Panc1 (cell line): ENCODE measurements around the gene PDE8B.

ENCODE experiments used
- CTCF ChIP-seq: fragments of 450-650 bp; IDR thresholded peaks from 2 replicates; pipeline ENCODE4 v1.5.1; 2017; ENCODE audit warnings: mild to moderate bottlenecking
- POLR2AphosphoS5 ChIP-seq: IDR thresholded peaks from 2 replicates; pipeline ENCODE4 v1.6.1; 2012; ENCODE audit warnings: mild to moderate bottlenecking, low read depth, low read length, moderate library complexity
- REST ChIP-seq, 2 experiments: IDR thresholded peaks; 2 replicates each; pipeline ENCODE4 v1.6.1; 2011 to 2012; ENCODE audit warnings: low read depth in 2 of 2, control low read depth in 1 of 2, low read length in 1 of 2, mild to moderate bottlenecking in 1 of 2, moderate library complexity in 1 of 2; ENCODE audit not compliant: insufficient read depth in 1 of 2
- SIN3A ChIP-seq: IDR thresholded peaks from 2 replicates; pipeline ENCODE4 v1.6.1; 2012; ENCODE audit warnings: low read depth, mild to moderate bottlenecking, low read length, moderate library complexity, borderline replicate concordance; ENCODE audit not compliant: insufficient read depth
- TCF7L2 ChIP-seq: IDR thresholded peaks from 2 replicates; pipeline ENCODE4 v1.6.1; 2011; ENCODE audit warnings: mild to moderate bottlenecking, low read depth, low read length, inconsistent platforms

- no peak for TF ChIP-seq REST (IDR thresholded peaks at IDR 0.05; ENCODE audit: insufficient read depth in 1 of 2, low read depth in 2 of 2, low read length in 1 of 2)
- TF ChIP-seq CTCF: no peak
- no peak for TF ChIP-seq POLR2AphosphoS5
- no peak for TF ChIP-seq TCF7L2
- TF ChIP-seq SIN3A: no peak
Measured at GRCh38 chr5:77360381-77360780, 149.9 kb downstream of the PDE8B start.
